ENCODE results near the gene SLC25A13.

GRCh38 chr7:96246919-96247318, 75.0 kb downstream of the SLC25A13 start:
- TF ChIP-seq CTCF (conservative IDR thresholded peaks at IDR 0.05; ENCODE audit: low read depth, low read length) (no peak), EZH2phosphoT487 (IDR thresholded peaks at IDR 0.05; ENCODE audit: borderline replicate concordance, low read length) (no peak)
